H1 (cell line): Measurements from ENCODE around the gene PCDHGA1. TPM values are rescaled to one million over a fixed set of nuclear protein-coding genes. Genes with fewer than 3 reads are reported as not detected.

Experiments
- ATF2 ChIP-seq: IDR thresholded peaks from 2 replicates; pipeline ENCODE4 v1.6.1; 2012; ENCODE audit warnings: low read length, inconsistent platforms
- CTBP2 ChIP-seq: IDR thresholded peaks from 2 replicates; pipeline ENCODE4 v1.7.0; 2011; ENCODE audit warnings: borderline replicate concordance, mild to moderate bottlenecking, moderate library complexity, mixed read lengths, low read length; ENCODE audit not compliant: insufficient read depth, insufficient read length
- EP300 ChIP-seq, 2 experiments: IDR thresholded peaks; 1 replicate in 1 of 2; 2 replicates in 1 of 2; pipeline ENCODE4 v1.6.1; 2011 to 2012; ENCODE audit warnings: low read depth in 2 of 2, low read length in 2 of 2, mild to moderate bottlenecking in 2 of 2, borderline replicate concordance in 1 of 2, inconsistent platforms in 1 of 2, moderate library complexity in 1 of 2
- KDM5A ChIP-seq: fragments of 200-600 bp; IDR thresholded peaks from 2 replicates; pipeline ENCODE4 v1.7.1; 2012; ENCODE audit warnings: mild to moderate bottlenecking, low read length, inconsistent platforms, mixed read lengths
- RXRA ChIP-seq: IDR thresholded peaks from 2 replicates; pipeline ENCODE4 v1.6.1; 2011; ENCODE audit warnings: low read depth, mild to moderate bottlenecking, low read length, moderate library complexity; ENCODE audit not compliant: insufficient read depth
- TBP ChIP-seq: IDR thresholded peaks from 2 replicates; pipeline ENCODE4 v1.6.1; 2011; ENCODE audit warnings: low read depth, low read length, improper control_type of control experiment
- ZNF274 ChIP-seq: IDR thresholded peaks from 2 replicates; pipeline ENCODE4 v1.7.0; 2012; ENCODE audit warnings: low read length, borderline replicate concordance; ENCODE audit errors: extremely low read depth
- polyA plus RNA-seq, 7 experiments: library from polyadenylated mRNA; depleted of rRNA in 3 of 7; stranded (reverse) in 5 of 7; unstranded in 2 of 7; fragments of >200 nt in 5 of 7; fragments of 200-250 nt in 2 of 7; gene quantifications; 1 replicate in 5 of 7; 2 replicates in 1 of 7; 4 replicates in 1 of 7; pipeline versions ENCODE4 v1.2.1 to v1.2.3, GENCODE V29; 2011 to 2013; ENCODE audit warnings: missing spikeins in 2 of 7, mixed read lengths in 2 of 7
- total RNA-seq: library from RNA; stranded (reverse); fragmentation: NEBNext Ultra II Directional; extraction: Animal tissue kit (Norgen Biotek cat#: 25700); gene quantifications from 2 replicates; pipeline ENCODE4 v1.2.1, GENCODE V29; 2021
- TF ChIP-seq, protein P1 (sequence below): IDR thresholded peaks from 2 replicates; pipeline ENCODE4 v1.6.1; 2012; ENCODE audit warnings: inconsistent platforms

The PCDHGA1 gene
- total and polyA plus RNA-seq, 2 of the 8 experiments (the other 6 are each of a cell fraction or from before 2014, with no cell fraction given) = 0.57 to 0.89 TPM

GRCh38 chr5:141524604-141525597 is 194.6 kb downstream of the PCDHGA1 start (continued):
- TF ChIP-seq, protein P1, sequence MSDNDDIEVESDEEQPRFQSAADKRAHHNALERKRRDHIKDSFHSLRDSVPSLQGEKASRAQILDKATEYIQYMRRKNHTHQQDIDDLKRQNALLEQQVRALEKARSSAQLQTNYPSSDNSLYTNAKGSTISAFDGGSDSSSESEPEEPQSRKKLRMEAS = peak; percentile 86
- TF ChIP-seq CTBP2 (no peak), KDM5A (no peak), EP300 (IDR thresholded peaks at IDR 0.05; ENCODE audit: borderline replicate concordance in 1 of 2, low read depth in 2 of 2, low read length in 2 of 2) (peak in 1 of 2 experiments; percentile 68; a peak in 1 of 3 replicates), ZNF274 (no peak), ATF2 (peak; percentile 81), TBP (peak; percentile 52; the same call in 1 of the 2 replicates), RXRA (peak; percentile 77; the same call in 1 of the 2 replicates)
